Activated gamma-delta T cell (primary cell): Measurements from ENCODE around the gene RB1.
"Not testable (repeated sequence)": the region's sequence is repeated elsewhere in the genome, so short reads cannot be mapped to it uniquely, and the experiment has no call there.

Source experiments
- DNase-seq: peaks from one replicate; lab custom pipeline; 2025; lab: John Stamatoyannopoulos, UW

The RB1 gene

GRCh38 chr13:48410199-48410598, 106.6 kb downstream of the RB1 start:
- DNase-seq, result no peak

GRCh38 chr13:48411147-48411794, 107.7 kb downstream of the RB1 start:
- no peak for DNase-seq

DNA sequence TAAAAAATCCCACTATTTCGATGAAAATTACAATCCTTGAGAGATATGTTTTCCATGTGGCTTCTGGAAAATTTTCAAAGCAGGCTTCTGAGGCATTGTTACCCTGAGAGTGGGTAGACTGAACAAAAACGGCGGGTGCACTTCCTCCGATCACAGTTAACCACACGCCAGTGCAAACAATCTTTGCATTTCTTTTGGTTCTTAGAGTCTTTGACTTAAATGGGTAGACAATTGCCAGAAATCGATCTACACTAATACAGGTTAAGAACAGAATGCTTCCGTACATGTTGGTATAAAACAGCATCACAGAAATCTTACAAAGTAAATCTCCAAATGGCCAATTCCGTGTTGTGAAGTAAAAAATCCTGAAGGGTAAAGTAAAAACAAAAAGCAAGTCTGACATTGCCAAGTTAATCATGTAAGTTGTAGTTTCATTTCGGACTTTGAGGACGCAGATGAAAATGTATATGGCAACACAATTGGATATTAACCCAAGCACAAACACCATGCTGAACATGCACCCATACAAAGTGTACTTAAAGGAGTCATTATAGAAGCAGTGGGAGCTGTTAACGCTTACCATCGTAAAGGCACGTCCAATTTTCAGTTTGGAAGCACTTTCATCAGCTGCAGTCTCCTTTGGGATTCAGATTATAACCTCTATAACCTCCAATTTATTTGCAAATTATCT, 108.4 kb downstream of the RB1 start:
- no peak for DNase-seq

DNA sequence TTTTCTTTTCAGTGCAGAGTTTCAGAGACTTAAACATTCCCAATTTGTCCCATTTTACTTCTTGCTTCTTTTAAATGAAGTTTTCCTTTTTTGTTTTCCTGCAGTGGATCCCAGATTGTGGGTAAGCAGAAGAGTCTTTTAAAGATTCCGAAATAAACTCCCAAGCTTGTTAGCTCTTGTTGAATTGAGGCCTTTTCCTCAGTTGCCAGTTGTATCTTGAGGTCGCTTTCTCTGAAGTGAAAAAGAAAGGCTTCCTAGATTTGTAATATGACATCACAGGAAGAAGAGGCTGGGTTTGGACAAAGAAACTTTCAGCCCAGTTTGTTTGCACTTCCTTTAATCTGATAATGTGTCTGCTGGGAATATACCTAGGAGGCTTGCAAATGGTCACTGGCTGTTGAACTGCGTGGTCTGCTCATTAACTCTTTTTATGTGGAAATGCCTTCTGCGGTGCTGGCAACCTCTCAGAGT, 109.4 kb downstream of the RB1 start, which contains the start of gene LPAR6:
Gene LPAR6 (minus strand): TSS at position 233 of the 471 bp plus-strand sequence. CDS start 690 bp downstream, outside the sequence.
- DNase-seq, result no peak

GRCh38 chr13:48414501-48414900, 111.0 kb downstream of the RB1 start:
- DNase-seq, result no peak

DNA sequence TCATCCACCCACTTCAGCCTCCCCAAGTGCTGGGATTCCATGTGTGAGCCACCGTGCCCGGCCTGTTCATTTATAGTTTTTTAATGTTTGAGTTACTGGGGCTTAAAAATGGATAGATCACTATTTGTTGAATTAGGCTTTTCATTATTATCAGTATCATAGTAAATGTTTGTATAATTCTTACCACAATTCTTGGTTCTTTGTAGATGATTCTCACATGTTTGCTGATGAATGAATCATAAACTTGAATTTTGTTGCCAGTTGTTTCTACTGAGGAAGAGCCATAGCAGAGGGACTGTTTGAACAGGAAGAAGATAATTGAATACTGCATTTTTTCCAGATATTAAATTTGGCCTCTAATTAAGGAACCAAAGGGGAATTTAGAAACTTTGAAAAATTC, 112.0 kb downstream of the RB1 start:
- no peak for DNase-seq

DNA sequence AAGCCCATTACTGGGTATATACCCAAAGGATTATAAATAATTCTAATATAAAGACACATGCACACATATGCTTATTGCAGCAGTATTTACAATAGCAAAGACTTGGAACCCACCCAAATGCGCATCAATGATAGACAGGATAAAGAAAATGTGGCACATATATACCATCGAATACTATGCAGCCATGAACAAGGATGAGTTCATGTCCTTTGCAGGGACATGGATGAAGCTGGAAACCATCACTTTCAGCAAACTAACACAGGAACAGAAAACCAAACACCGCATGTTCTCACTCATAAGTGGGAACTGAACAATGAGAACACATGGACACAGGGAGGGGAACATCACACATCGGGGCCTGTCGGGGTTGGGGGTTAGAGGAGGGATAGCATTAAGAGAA, 118.5 kb downstream of the RB1 start:
- DNase-seq, result not testable (repeated sequence)

GRCh38 chr13:48424212-48424611, 120.7 kb downstream of the RB1 start:
- no peak for DNase-seq

DNA sequence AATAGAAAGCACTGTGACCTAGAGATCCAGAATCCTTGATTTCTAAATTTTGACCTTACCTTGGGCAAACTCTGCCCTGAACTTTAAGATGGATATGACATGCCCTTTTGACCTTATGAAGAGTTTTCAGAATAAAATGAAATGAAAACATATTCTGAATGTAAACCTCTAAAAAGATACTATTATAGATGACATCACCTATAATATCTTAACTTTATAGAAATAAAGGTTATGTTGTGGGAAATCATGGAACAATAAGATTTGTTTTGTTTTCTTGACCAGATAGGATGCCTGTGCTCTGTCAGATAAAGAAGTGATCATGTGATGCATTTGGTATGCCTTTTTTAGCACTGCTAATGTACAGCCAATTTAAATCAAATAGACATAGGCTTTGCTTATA, 122.5 kb downstream of the RB1 start:
- DNase-seq, result no peak

DNA sequence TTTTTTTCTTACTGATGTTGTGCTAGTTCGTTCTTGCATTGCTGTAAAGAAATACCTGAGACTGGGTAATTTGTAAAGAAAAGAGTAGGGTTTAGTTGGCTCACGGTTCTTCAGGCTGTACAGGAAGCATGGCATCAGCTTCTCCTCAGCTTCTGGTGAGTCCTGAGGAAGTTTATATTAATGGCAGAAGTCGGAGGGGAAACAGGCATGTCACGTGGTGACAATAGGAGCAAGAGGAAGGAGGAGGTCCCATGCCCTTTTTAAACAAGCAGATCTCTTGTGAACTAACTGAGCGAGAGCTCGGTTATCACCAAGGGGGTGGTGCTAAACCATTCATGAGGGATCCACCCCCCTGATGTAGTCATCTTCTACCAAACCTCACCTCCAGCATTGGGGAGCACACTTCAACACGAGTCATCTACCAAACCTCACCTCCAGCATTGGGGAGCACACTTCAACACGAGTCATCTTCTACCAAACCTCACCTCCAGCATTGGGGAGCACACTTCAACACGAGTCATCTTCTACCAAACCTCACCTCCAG, 123.3 kb downstream of the RB1 start:
- DNase-seq, result not testable (repeated sequence)

GRCh38 chr13:48429036-48429435, 125.5 kb downstream of the RB1 start:
- no peak for DNase-seq

DNA sequence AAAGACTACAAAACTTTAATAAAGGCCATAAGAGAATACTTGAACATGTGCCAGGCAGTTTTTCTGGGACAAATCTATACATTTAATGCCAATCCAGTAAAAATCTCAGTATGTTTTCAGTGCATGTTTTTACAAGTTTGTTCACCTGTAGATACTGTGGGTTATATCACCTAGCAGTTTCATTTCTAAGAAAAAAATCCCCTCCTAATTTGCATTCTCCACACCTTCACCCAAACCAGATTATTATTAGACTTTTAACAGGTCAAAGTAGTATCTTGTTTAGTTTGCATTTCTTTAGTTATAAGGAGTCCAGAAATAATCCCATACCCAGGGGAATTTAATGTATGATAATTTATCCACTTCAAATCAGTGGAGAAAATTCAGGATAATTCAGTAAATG, 126.3 kb downstream of the RB1 start:
- no peak for DNase-seq

DNA sequence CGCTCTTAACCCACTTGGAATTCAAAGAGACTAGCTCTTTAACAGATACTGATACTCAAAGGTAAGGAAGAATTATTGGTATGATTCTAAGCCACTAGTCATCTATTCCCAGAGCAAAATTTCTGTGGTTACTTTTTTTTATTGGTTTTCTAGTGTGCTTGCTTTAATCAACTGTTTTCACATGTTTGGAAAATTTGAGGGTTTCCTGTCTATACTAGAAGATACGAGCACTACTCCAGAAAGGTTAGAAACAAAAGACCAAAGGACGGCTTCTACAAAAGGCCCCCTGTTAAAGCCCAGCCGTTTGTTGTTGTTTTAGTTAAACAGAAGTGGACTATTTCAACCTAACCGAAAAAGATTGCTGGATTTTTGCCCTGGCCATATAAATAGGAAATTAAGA, 127.9 kb downstream of the RB1 start:
- DNase-seq, result no peak

DNA sequence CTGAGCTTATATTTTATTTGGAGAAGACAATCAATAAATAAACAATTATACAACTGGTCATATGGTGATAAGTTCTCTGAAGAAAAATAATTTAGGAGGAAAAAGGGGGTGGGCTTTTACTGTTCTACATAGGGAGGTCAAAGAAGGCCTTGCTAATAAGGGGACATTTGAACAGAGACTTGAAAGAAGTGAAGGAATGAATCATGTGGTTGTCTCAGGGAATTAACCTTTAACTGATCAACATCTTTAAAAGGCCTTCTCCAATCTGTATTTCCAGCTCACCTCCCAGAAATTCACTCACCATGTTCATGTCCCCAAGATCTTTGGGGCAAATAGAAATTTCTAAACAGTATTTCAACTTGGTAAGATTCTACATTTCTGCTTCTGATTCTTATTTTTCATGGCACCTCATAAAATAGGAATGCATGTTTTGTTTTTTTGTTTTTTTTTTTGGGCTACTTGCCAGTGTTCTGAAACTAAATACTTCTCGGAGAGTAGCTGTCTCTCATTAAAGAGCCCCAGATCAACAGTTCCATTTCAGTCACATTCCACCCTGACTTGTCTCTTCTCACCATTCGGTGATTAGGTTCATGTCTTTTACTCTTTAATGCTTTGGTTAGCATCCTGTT, 128.6 kb downstream of the RB1 start:
- no peak for DNase-seq

DNA sequence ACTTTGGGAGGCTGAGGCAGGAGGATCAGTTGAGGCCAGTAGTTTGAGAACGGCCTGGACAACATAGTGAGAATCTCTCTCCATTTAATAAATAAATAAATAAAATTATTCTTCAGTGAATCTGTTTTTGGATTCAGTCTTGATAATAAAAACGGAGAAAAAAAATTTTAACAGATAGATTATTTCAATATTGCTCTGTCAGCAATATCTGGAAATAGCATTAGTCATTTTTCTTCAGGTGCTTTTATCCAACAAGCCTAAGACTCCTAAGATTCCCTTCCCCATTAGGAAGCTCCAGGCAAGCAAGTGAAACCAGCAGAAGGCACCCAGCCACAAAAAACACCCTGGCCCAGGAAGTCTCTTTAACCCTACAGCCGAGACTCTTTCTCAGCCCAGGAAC, 130.6 kb downstream of the RB1 start:
- DNase-seq, result no peak

DNA sequence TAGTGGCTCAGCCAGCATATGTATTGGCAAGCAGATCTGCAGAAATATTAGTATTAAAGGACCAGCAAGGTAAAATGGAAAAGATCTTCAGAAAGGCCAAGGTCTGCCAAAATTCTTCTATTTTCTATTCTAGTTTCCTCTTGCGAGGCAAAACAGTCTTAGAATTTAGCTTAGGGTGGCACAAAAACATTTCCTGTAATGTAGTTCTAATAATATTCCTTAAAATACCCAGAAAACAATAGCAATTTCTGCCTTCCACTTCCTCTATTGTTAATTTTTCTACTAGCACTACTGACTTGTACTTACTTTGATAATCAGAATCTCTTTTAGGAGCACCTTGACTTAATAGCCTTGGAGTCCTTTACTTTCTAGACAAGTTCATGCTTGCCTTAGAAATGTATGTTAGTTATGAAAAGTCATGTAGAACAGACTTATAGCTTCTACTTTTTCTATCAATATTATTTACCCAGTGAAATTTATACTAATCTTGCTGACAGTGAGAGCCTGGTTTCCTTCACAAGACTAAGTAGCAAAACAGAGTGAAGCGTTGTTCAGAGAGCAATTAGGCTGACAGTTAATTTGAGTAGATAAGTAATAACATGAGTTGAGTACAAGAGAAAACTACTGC, 133.2 kb downstream of the RB1 start:
- no peak for DNase-seq

- DNase-seq, result no peak
Observed at GRCh38 chr13:48437371-48437770, 133.8 kb downstream of the RB1 start.

- no peak for DNase-seq
Observed at GRCh38 chr13:48443442-48444208, 140.1 kb downstream of the RB1 start.

GRCh38 chr13:48446464-48446863, 142.9 kb downstream of the RB1 start:
- DNase-seq, result no peak

DNA sequence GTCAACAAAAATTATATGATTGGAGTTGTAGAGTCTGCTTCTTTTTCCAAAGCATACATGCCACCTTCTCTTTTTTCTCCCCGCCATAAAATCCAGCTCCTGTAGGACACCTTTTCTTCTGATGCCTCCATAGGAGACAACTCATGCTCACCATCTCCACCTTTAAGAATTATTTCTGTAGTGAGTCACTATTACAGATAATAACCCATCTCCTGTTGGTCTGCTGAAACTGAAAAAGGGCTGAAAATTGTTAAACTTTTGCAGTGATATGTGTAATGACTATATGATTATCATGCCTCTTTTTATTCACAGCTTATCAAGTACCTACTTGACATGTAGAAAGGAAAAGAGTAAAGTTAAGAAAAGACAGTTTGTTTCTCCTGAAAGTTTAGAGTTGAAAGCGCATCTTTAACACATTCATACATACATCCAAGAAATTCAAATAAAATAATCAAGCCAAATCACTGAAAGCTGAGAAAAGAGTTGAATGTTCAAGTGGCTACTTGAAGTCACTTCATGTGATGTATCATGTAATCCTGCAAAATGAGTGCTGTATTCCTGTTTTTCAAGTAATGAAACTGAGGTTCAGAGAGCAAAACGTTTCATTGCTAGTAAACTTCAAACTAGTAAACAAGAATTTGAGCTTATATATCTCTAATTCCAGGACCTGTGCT, 144.9 kb downstream of the RB1 start:
- no peak for DNase-seq
